Loucy (cell line): ENCODE measurements around the gene AMFR.

Source experiments
- H2AFZ ChIP-seq: fragments of 200-600 bp; sonication (generic); 2 replicates; pipeline ENCODE4 v1.6.0; 2016; ENCODE audit warnings: antibody characterized with exemption, mild to moderate bottlenecking, low read length, moderate library complexity
- H3F3A ChIP-seq: fragments of 200-600 bp; 2 replicates; pipeline ENCODE4 v1.6.0; 2016; ENCODE audit warnings: antibody characterized with exemption, low read depth, mild to moderate bottlenecking
- H3K27me3 ChIP-seq: fragments of 200-600 bp; sonication (generic); 2 replicates; pipeline ENCODE4 v1.6.1; 2014; ENCODE audit warnings: low read length, mild to moderate bottlenecking; ENCODE audit not compliant: insufficient read depth, poor library complexity, severe bottlenecking
- H3K36me3 ChIP-seq: fragments of 200-600 bp; sonication (generic); 2 replicates; pipeline ENCODE4 v1.6.1; 2016; ENCODE audit warnings: low read length; ENCODE audit not compliant: insufficient read depth
- H3K4me1 ChIP-seq: fragments of 200-600 bp; sonication (generic); 2 replicates; pipeline ENCODE4 v1.5.1; 2014; ENCODE audit warnings: low read length, mild to moderate bottlenecking; ENCODE audit not compliant: insufficient read depth, poor library complexity, severe bottlenecking
- H3K4me2 ChIP-seq: fragments of 200-600 bp; sonication (generic); 2 replicates; pipeline ENCODE4 v1.6.0; 2014; ENCODE audit warnings: antibody characterized with exemption, low read length, low read depth, mild to moderate bottlenecking; ENCODE audit not compliant: poor library complexity, severe bottlenecking
- H3K4me3 ChIP-seq: fragments of 200-600 bp; sonication (generic); 2 replicates; pipeline ENCODE4 v1.5.1; 2014; ENCODE audit warnings: low read length, mild to moderate bottlenecking, mixed read lengths; ENCODE audit not compliant: poor library complexity, severe bottlenecking
- H3K79me2 ChIP-seq: fragments of 200-600 bp; sonication (generic); 2 replicates; pipeline ENCODE4 v1.6.1; 2014; ENCODE audit warnings: low read length; ENCODE audit not compliant: insufficient read depth
- H3K9ac ChIP-seq: fragments of 200-600 bp; sonication (generic); 2 replicates; pipeline ENCODE4 v1.6.0; 2014; ENCODE audit warnings: mild to moderate bottlenecking, low read depth, low read length, moderate library complexity; ENCODE audit not compliant: poor library complexity, severe bottlenecking
- H3K9me2 ChIP-seq: fragments of 200-600 bp; sonication (generic); replicated peaks from 2 replicates; pipeline ENCODE4 v1.6.1; 2016; ENCODE audit warnings: low read depth, low read length, mixed read lengths
- H3K9me3 ChIP-seq: fragments of 200-600 bp; sonication (generic); 2 replicates; pipeline ENCODE4 v1.6.1; 2014; ENCODE audit warnings: mild to moderate bottlenecking, antibody characterized with exemption, low read length, low read depth; ENCODE audit not compliant: insufficient read depth
- H4K20me1 ChIP-seq: fragments of 200-600 bp; sonication (generic); 2 replicates; pipeline ENCODE4 v1.6.0; 2014; ENCODE audit warnings: antibody characterized with exemption, low read length, mild to moderate bottlenecking; ENCODE audit not compliant: insufficient read depth, poor library complexity, severe bottlenecking
- EZH2phosphoT487 ChIP-seq: fragments of 200-600 bp; IDR thresholded peaks from 2 replicates; pipeline ENCODE4 v1.6.1; 2018; ENCODE audit warnings: antibody characterized with exemption, mild to moderate bottlenecking, moderate library complexity, borderline replicate concordance
- TF ChIP-seq, protein P1 (sequence below): fragments of 200-600 bp; sonication (generic); conservative IDR thresholded peaks from 2 replicates; pipeline ENCODE4 v1.5.1; 2014; ENCODE audit warnings: mild to moderate bottlenecking, antibody characterized with exemption, low read length

Gene AMFR

DNA sequence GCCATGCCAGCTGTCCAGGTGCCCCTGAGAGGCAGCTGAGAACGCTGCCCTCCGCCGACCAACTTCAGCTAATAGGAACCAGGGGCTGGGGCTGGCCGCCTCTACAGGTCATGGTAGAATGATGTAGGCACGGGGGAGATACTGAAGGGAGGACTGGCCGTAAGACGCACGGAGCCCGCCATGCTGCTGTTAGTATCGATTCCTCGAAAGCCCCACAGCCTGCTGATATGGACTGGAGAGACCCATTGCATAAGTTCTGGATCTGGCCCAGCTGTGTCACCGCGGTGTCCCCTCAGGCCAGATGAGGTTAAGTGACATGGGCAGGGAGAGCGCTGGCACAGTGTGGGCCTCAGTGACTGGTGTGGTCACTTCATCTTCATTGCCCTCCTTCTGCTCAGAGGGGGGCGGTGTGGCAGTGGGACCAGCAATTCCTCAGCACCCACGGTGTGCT lies 75.6 kb downstream of the AMFR start:
- Histone ChIP-seq H3K9me2 (no peaks in the 10 kb centered on the region), H3K9ac (no peak overlapping the region), H3F3A (no peaks in the 10 kb centered on the region), H3K4me1 (no peaks in the 10 kb centered on the region), H3K79me2 (no peaks in the 10 kb centered on the region), H3K27me3 (no peaks in the 10 kb centered on the region), H4K20me1 (no peaks in the 10 kb centered on the region), H3K4me2 (no peak overlapping the region), H3K4me3 (no peak overlapping the region), H3K36me3 (no peaks in the 10 kb centered on the region), H2AFZ (no peak overlapping the region), H3K9me3 (no peaks in the 10 kb centered on the region)
- TF ChIP-seq EZH2phosphoT487 = no peak
- TF ChIP-seq, protein P1, sequence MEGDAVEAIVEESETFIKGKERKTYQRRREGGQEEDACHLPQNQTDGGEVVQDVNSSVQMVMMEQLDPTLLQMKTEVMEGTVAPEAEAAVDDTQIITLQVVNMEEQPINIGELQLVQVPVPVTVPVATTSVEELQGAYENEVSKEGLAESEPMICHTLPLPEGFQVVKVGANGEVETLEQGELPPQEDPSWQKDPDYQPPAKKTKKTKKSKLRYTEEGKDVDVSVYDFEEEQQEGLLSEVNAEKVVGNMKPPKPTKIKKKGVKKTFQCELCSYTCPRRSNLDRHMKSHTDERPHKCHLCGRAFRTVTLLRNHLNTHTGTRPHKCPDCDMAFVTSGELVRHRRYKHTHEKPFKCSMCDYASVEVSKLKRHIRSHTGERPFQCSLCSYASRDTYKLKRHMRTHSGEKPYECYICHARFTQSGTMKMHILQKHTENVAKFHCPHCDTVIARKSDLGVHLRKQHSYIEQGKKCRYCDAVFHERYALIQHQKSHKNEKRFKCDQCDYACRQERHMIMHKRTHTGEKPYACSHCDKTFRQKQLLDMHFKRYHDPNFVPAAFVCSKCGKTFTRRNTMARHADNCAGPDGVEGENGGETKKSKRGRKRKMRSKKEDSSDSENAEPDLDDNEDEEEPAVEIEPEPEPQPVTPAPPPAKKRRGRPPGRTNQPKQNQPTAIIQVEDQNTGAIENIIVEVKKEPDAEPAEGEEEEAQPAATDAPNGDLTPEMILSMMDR = no peak

DNA sequence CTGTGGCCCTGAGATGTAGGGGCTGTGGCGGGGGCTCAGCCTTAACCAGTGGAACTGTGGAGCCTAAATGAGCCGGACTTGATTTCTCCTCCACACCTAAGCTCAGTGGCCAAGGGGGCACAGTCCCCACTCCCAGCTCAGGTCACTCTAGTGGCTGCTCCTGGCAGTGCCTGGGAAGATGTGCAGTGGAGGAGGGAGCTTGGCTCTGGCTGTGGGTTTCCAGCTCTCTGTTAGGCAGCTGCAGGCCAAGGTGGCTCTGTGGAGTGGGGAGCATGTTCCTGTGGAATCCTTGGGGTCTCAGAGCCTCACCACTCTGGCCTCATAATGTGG lies 76.3 kb downstream of the AMFR start:
- Histone ChIP-seq H3K4me1 (no peaks in the 10 kb centered on the region), H2AFZ (no peak overlapping the region), H3K27me3 (no peaks in the 10 kb centered on the region), H3K36me3 (no peaks in the 10 kb centered on the region), H3K9me3 (no peaks in the 10 kb centered on the region), H3K9ac (no peak overlapping the region), H3K79me2 (no peaks in the 10 kb centered on the region), H3K9me2 (no peaks in the 10 kb centered on the region), H3K4me3 (no peak overlapping the region), H3K4me2 (no peak overlapping the region), H3F3A (no peaks in the 10 kb centered on the region), H4K20me1 (no peaks in the 10 kb centered on the region)
- TF ChIP-seq EZH2phosphoT487 = no peak
- TF ChIP-seq, protein P1 = no peak

DNA sequence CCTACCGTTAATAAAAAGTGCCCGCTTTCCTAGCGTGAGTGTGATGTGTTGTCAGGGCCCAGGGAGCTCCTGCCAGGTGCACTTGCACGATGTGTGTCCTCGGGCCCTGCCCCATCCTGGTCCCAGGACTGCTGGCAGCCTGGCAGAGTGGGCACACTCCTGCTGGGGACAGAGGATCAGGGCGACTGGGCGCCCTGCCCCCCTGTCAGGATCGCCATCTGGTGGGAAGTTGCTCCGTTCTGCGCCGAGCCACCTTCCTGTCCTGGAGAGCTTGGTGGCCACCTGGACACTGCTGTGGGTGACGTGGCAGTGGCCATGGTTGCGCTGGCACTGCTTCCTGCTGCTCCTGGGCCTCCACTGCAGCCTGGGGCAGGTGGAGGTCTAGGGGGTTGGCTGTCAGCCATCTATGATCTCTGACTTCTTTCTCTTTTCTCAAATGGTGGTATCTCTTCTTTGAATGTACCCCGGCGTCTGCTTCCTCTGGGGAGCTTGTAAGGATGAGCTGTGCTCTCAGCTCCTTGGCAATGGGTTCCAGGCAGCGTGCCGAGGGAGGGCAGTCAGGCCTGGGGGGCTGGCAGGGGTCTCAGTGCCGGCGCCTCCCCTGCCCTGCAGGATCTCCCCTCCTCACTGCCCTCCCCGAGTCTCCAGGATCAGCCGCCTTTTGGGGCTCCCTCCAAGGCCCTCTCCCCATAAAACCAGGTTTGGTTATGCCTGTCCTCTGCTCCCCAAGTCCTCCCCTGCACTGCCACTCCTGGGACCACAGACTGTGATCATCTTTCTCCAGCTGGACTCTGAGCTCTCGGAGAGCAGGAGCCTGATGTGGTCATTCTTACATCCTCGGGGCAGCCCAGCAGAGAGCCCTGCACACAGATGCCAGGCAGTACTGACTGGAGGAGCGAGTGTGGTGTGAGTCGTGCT lies 76.9 kb downstream of the AMFR start:
- Histone ChIP-seq H3K4me2 (no peak overlapping the region), H3F3A (no peaks in the 10 kb centered on the region), H3K9me3 (no peaks in the 10 kb centered on the region), H3K36me3 (no peaks in the 10 kb centered on the region), H3K9ac (no peak overlapping the region), H3K79me2 (no peaks in the 10 kb centered on the region), H3K27me3 (no peaks in the 10 kb centered on the region), H4K20me1 (no peaks in the 10 kb centered on the region), H3K9me2 (no peaks in the 10 kb centered on the region), H3K4me1 (no peaks in the 10 kb centered on the region), H3K4me3 (no peak overlapping the region), H2AFZ (no peak overlapping the region)
- no peak for TF ChIP-seq EZH2phosphoT487
- TF ChIP-seq, protein P1 = no peak
